GM12873 (cell line): ENCODE measurements around the gene CSTF1.

Experiments used
- CTCF ChIP-seq: IDR thresholded peaks from 2 replicates; pipeline ENCODE4 v1.5.1; 2012; ENCODE audit warnings: low read depth, mild to moderate bottlenecking, moderate library complexity, low read length, control low read depth; ENCODE audit not compliant: insufficient read depth; ENCODE audit errors: missing control alignments

CSTF1 gene

DNA sequence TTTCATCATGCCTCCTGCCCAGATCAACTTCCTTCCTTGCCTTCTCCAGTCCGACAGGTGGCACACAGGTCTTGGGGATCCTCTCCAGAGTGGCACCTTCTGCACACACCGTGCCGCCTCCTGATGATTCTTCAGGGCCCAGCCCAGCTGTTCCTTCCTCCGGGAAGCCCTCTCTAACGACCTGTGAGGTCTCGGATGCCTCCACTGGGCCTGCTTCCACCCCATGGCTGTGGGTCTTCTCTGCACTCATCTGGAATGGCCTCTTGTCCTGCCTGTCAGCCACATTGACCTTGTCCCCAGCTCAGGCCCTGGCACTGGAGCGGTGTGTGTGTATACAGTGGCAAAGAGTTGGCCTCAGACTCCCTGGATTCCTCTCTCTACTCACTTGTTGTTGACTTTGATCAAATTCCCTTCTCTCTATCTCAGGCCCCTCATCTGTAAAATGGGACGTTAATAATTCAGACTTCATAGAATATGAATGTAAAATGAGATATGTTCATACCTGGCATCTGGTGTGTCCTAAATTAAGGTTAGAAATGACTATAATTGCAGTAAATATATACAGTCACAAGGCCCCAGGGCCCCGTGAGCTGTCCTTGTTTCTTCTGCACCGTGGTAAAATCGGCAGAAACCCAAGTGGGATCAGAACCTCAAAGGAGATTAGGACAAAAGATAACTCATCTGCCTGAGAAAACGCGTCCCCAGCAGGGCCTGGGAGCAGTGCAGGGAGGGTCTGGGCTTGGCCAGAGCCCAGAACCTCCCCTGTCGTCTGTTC, 32.1 kb upstream of the CSTF1 start:
- no peak for TF ChIP-seq CTCF

GRCh38 chr20:56360908-56361205, 31.6 kb upstream of the CSTF1 start:
- TF ChIP-seq CTCF: no peak

GRCh38 chr20:56361900-56362299, 30.5 kb upstream of the CSTF1 start:
- no peak for TF ChIP-seq CTCF

DNA sequence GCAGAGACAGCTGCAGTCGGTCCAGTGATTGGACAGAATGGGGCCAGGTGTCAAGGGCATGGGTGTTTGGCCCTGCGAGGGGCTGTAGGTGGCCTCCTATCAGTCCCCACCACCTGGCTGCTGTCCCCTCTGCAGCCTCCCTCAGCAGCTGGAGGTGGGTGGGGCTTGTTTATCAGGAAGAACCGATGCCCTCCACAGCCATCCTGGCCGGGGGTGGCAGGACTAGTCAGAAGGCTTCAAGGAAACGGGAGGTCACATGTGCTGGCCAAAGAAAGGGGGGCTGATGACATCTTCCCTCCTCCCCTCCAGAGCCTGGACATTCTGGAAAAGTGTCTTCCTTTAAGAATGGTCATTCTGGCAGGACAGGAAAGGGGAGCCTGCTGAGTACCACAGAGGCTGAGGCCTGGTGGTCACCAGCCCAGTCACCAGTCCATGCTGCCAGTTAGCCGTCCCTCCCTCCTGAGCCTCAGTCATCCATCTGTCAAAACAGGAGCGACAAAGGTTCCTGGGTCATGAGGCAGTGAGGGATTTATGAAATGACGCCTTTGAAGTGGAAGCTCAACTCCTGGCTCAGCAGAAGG, 29.5 kb upstream of the CSTF1 start:
- TF ChIP-seq CTCF: no peak

DNA sequence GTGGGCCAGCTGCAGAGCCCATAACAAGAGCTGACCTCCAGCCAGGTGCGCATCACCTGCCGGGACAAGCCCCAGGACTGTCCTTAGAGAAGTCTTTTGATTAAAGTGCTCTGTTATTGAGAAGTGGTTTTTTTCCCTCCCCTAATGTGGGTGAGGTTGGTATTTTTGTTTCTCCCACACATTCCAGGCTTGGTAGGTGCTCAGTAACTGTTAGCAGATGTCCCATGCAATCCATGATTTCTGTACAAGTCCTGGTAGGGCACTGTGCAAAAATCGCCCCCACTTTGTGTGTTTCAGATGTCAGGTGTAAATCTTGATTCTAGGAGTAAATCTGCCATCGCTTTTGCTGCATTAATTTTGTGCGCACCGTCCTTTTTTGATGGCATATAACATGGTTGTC, 29.0 kb upstream of the CSTF1 start:
- TF ChIP-seq CTCF: no peak

DNA sequence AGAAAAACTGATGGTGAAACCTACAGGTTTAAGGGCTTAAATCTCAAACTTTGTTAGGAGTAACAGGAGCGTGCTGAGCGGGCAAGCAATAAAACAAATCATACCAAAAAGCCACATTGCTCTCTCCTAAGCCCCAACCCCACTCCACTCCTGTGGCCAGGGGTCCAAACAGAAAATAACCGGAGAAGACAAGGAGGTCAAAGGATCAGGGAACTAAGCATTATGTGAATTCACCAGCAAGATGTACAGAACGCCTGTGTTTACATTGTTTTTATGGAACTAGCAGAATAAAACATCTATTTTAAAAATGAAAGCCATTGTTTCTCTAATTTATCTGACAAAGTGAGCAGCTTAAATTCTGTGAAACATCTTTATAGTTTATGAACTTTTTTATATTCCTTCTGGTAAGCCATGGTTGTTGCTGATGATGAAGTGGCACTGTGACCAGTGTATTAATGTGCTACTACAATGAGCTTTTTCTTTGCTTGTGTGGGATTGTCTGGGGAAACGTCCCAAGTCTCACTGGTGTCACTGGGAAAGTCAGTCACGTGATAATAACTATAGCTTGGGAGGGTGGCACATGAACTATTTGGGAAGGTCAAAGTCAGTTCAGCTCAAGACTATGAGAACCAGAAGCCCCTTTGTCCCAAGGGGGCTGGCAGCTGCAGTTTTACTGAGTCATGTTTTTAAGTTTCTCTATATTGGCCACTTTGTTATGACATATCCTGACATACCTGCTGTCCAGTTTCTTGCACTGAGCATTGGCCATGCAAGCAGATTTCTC, 23.9 kb upstream of the CSTF1 start:
- no peak for TF ChIP-seq CTCF

DNA sequence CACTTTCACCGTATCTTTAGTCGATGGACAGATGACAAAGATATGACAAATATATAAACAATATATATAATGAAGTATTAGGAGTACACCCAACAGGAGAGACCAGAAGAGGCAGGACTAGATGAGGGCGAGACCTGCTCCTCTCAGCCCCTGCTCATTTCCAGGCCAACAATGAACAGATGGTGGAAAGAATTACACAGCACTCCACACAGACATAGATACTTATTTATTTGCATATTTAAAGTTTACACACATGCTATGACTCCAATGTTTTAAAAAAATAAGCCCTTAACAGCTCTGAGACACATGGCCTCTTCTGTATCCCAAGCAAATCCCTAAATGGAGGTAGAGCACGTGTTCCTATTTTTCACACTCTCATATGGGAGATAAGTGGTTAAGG, 23.3 kb upstream of the CSTF1 start:
- no peak for TF ChIP-seq CTCF
